ENCODE measurements around the gene OFD1.
A peak's percentile ranks its signal among the peaks of the same experiment; 100 is the strongest.
"Not testable (repeated sequence)": the region's sequence is repeated elsewhere in the genome, so short reads cannot be mapped to it uniquely, and the experiment has no call there.

Gene OFD1

GRCh38 chrX:13721371-13721770 lies 13.2 kb upstream of the OFD1 start:
- no peak for TF ChIP-seq CTCF (IDR thresholded peaks at IDR 0.05; ENCODE audit: low read depth, low read length)

GRCh38 chrX:13721819-13722519 lies 12.6 kb upstream of the OFD1 start:
- H3K4me3 ChIP-seq (ENCODE audit: low read depth, low read length) = peak overlapping the region; percentile 44
- no peak for TF ChIP-seq CTCF (IDR thresholded peaks at IDR 0.05; ENCODE audit: low read depth, low read length)

More at GRCh38 chrX:13721371-13721770, 13.2 kb upstream of the OFD1 start:
- H3K4me3 ChIP-seq (ENCODE audit: low read depth, low read length) = no peak overlapping the region; the same call in 1 of the 2 replicates

- not testable (repeated sequence) for H3K4me3 ChIP-seq (ENCODE audit: low read depth, low read length)
Measured at GRCh38 chrX:13724878-13725277, 9.7 kb upstream of the OFD1 start.

- not testable (repeated sequence) for H3K4me3 ChIP-seq (ENCODE audit: low read depth, low read length)
Measured at GRCh38 chrX:13726583-13726982, 8.0 kb upstream of the OFD1 start.

- not testable (repeated sequence) for H3K4me3 ChIP-seq (ENCODE audit: low read depth, low read length)
Measured at GRCh38 chrX:13730523-13730922, 4.0 kb upstream of the OFD1 start.

- H3K4me3 ChIP-seq (ENCODE audit: low read depth, low read length) = no peak overlapping the region
- TF ChIP-seq CTCF (IDR thresholded peaks at IDR 0.05; ENCODE audit: low read depth, low read length) = no peak
Measured at GRCh38 chrX:13732246-13733067, 2.1 kb upstream of the OFD1 start.

GRCh38 chrX:13733506-13733905 lies 1.0 kb upstream of the OFD1 start:
- TF ChIP-seq CTCF (IDR thresholded peaks at IDR 0.05; ENCODE audit: low read depth, low read length) = no peak
- H3K4me3 ChIP-seq (ENCODE audit: low read depth, low read length) = peak overlapping the region; percentile 85

- no peak overlapping the region for H3K4me3 ChIP-seq (ENCODE audit: low read depth, low read length)
- TF ChIP-seq CTCF (IDR thresholded peaks at IDR 0.05; ENCODE audit: low read depth, low read length) = no peak
Measured at GRCh38 chrX:13741695-13742094, 7.1 kb downstream of the OFD1 start.

Measured in WI38 (cell line).